ENCODE measurements around the gene VWF. TPM values are rescaled to one million over a fixed set of nuclear protein-coding genes. Genes with fewer than 3 reads are reported as not detected.

The VWF gene
- total and polyA plus RNA-seq, 2 donors (not counting 3 experiments of a cell fraction or from before 2014, with no cell fraction given) = 1,041 to 2,328 TPM

GRCh38 chr12:6172862-6173261, 48.4 kb upstream of the VWF start:
- POLR2A ChIA-PET = interaction anchor here (0.6 to 2.9 kb wide), 3 partner anchors 48 to 66 kb away, joined by 8 to 24 read pairs (median 9); partner anchors contain the start of gene VWF

More at GRCh38 chr12:6172862-6173261, 48.4 kb upstream of the VWF start:
- Histone ChIP-seq H3K27ac (ENCODE audit: insufficient read depth, low read depth, low read length) (peak overlapping the region; percentile 100), H3K27me3 (ENCODE audit: control insufficient read depth in 2 of 2, insufficient read depth in 2 of 2, low read length in 2 of 2) (no peaks in the 10 kb centered on the region), H3K4me3 (replicated peaks in 1 of 3; ENCODE audit: insufficient read depth in 1 of 3, low read depth in 1 of 3, low read length in 3 of 3) (no peak overlapping the region), H2AFZ (ENCODE audit: low read depth, low read length) (no peak overlapping the region), H3K9me1 (replicated peaks; ENCODE audit: control insufficient read depth, extremely low read depth, insufficient read depth, low read length) (no peaks in the 10 kb centered on the region), H3K9ac (replicated peaks; ENCODE audit: extremely low read depth, insufficient read depth, low read length) (peak overlapping the region; percentile 82), H4K20me1 (replicated peaks; ENCODE audit: control insufficient read depth, extremely low read depth, insufficient read depth, low read length) (no peaks in the 10 kb centered on the region), H3K36me3 (ENCODE audit: control insufficient read depth in 2 of 2, extremely low read depth in 1 of 2, insufficient read depth in 2 of 2, low read length in 2 of 2) (no peaks in the 10 kb centered on the region), H3K4me1 (ENCODE audit: control insufficient read depth, extremely low read depth, insufficient read depth, low read length) (peaks cover 46% of the 10 kb centered on the region), H3K4me2 (ENCODE audit: insufficient read depth, low read length) (no peak overlapping the region), H3K9me3 (replicated peaks; ENCODE audit: control insufficient read depth, insufficient read depth, low read length) (no peaks in the 10 kb centered on the region), H3K79me2 (ENCODE audit: control insufficient read depth, insufficient read depth, low read length) (peaks cover 10% of the 10 kb centered on the region)
- TF ChIP-seq MAX (IDR thresholded peaks at IDR 0.05; ENCODE audit: insufficient read depth, insufficient read length) = no peak
- TF ChIP-seq CTCF (IDR thresholded peaks at IDR 0.05; ENCODE audit: extremely low read depth in 1 of 2, insufficient read depth in 1 of 2, low read depth in 1 of 2, low read length in 2 of 2) = no peak
- TF ChIP-seq MYC (IDR thresholded peaks at IDR 0.05; ENCODE audit: low read depth, low read length) = no peak
- no peak for TF ChIP-seq GATA2 (IDR thresholded peaks at IDR 0.05; ENCODE audit: insufficient read depth, insufficient read length, low read depth, low read length)
- no peak for TF ChIP-seq JUN (IDR thresholded peaks at IDR 0.05; ENCODE audit: borderline replicate concordance, insufficient read depth, insufficient read length, low read depth)
- no peak for TF ChIP-seq POLR2AphosphoS5 (IDR thresholded peaks at IDR 0.05; ENCODE audit: insufficient read depth, low read depth, low read length)
- no peak for TF ChIP-seq POLR2A (IDR thresholded peaks at IDR 0.05; ENCODE audit: low read depth, low read length)
- no peak for TF ChIP-seq FOS (IDR thresholded peaks at IDR 0.05; ENCODE audit: borderline replicate concordance, insufficient read depth, low read length)
- TF ChIP-seq EZH2 (IDR thresholded peaks at IDR 0.05; ENCODE audit: borderline replicate concordance, low read depth, low read length, severe bottlenecking) = no peak
- DNase-seq (ENCODE audit: low read depth, low spot score) (no peak), FAIRE-seq (peak; percentile 24)
- intact Hi-C loops (cut with micrococcal nuclease) (no loop called here), dilution Hi-C loops (cut with MboI; ENCODE audit: extremely low pct_ligation_motif_present, low sequenced_read_pairs) (no loop called here)
- CTCF ChIA-PET = interaction anchor here (1.1 to 2.8 kb wide), 3 partner anchors 23 to 100 kb away, joined by 5 to 17 read pairs (median 5); no protein-coding TSS in a partner anchor
- no TSS peak for BruUV-seq (replicated peaks)

All from endothelial cell of umbilical vein (primary cell).